ENCODE data around the gene LRFN3.
"Not testable (repeated sequence)": the region's sequence is repeated elsewhere in the genome, so short reads cannot be mapped to it uniquely, and the experiment has no call there.

Gene LRFN3

DNA sequence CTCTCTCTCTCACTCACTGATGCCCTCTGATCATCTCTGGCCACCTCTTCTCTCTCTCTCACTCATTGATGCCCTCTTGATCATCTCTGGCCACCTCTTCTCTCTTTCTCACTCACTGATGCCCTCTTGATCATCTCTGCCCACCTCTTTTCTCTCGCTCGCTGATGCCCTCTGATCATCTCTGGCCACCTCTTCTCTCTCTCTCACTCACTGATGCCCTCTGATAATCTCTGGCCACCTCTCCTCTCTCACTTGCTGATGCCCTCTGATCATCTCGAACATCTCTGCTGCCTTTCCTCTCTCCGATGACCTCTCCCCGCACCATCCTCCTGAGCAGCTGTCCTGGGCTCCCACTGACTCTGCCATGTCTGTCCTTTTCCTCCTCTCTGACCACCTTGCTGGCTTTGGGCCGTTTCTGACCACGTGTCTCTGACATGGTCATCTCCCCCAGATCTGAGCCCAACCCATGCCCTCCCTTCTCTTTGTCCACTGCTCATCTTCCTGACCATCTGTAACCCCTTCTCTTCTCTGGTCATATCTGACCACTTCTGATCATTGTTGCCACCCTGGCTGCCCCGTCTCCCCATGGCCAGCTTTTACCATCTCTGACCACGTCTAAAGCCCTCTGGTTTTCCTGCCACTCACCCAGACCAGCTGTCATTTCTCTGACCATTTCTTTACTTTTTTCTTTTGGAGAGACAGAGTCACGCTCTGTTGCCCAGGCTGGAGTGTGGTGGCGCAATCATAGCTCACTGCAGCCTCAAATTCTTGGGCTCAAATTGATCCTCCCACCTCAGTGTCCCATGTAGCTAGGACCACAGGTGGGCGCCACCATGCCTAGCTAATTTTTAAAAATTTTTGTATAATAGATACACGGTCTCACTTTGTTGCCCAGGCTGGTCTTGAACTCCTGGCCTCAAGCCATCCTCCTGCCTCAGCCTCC is 2.4 kb downstream of the LRFN3 start:
- no peak for FAIRE-seq
- no peak for DNase-seq (ENCODE audit: insufficient read length, low spot score)

DNA sequence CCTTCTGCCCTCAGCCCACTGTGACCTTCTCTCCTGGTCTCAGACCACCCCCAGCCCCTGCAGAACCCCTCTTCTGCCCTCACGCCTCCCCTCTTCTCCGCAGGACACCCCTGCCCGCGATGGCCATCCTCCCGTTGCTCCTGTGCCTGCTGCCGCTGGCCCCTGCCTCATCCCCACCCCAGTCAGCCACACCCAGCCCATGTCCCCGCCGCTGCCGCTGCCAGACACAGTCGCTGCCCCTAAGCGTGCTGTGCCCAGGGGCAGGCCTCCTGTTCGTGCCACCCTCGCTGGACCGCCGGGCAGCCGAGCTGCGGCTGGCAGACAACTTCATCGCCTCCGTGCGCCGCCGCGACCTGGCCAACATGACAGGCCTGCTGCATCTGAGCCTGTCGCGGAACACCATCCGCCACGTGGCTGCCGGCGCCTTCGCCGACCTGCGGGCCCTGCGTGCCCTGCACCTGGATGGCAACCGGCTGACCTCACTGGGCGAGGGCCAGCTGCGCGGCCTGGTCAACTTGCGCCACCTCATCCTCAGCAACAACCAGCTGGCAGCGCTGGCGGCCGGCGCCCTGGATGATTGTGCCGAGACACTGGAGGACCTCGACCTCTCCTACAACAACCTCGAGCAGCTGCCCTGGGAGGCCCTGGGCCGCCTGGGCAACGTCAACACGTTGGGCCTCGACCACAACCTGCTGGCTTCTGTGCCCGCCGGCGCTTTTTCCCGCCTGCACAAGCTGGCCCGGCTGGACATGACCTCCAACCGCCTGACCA is 3.3 kb downstream of the LRFN3 start:
- no peak for FAIRE-seq

DNA sequence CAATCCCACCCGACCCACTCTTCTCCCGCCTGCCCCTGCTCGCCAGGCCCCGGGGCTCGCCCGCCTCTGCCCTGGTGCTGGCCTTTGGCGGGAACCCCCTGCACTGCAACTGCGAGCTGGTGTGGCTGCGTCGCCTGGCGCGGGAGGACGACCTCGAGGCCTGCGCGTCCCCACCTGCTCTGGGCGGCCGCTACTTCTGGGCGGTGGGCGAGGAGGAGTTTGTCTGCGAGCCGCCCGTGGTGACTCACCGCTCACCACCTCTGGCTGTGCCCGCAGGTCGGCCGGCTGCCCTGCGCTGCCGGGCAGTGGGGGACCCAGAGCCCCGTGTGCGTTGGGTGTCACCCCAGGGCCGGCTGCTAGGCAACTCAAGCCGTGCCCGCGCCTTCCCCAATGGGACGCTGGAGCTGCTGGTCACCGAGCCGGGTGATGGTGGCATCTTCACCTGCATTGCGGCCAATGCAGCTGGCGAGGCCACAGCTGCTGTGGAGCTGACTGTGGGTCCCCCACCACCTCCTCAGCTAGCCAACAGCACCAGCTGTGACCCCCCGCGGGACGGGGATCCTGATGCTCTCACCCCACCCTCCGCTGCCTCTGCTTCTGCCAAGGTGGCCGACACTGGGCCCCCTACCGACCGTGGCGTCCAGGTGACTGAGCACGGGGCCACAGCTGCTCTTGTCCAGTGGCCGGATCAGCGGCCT is 4.1 kb downstream of the LRFN3 start:
- FAIRE-seq: no peak

More for the DNA sequence above, 3.3 kb downstream of the LRFN3 start:
- DNase-seq (ENCODE audit: insufficient read length, low spot score): no peak

DNA sequence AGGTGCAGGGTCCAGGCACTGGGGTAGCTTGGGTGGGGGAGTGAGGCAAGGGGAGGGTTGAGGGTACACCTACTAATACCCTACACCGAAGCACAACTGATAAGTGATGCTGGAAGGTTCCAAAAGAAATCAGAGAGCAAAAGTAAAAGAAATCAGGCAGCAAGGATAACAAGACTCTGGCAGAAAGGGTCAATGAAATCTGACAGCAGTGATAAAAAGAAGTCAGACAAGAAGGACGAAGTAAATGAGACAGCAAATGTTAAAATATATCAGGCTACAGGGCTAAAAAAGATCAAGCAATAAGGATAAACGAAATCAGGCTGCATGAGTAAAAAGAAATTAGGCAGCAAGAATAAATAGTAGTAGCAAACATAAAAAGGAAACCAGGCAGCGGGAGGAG is 4.7 kb downstream of the LRFN3 start:
- no peak for DNase-seq (ENCODE audit: insufficient read length, low spot score)
- no peak for FAIRE-seq

More for the DNA sequence above, 4.1 kb downstream of the LRFN3 start:
- DNase-seq (ENCODE audit: insufficient read length, low spot score): no peak

DNA sequence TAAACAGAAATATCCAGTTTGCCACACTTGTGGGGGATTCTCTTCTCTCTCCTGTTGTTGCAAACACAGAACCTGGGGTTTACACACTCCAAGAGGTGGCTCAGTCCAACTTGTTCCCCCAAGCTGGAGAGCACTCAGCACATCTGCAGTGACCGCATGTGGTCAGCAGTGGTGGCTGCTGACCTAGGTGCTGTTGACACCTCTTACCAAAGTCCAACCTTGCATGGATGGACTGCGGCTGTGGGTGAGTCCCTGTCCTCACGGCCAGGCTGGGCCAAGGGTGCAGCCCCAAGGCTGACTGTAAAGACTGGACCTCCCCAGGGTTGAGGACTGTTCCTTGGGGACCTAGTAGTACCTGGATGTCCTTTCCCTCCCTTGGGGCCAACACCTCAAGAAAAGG is 6.1 kb downstream of the LRFN3 start:
- DNase-seq (ENCODE audit: insufficient read length, low spot score): no peak
- FAIRE-seq: no peak

DNA sequence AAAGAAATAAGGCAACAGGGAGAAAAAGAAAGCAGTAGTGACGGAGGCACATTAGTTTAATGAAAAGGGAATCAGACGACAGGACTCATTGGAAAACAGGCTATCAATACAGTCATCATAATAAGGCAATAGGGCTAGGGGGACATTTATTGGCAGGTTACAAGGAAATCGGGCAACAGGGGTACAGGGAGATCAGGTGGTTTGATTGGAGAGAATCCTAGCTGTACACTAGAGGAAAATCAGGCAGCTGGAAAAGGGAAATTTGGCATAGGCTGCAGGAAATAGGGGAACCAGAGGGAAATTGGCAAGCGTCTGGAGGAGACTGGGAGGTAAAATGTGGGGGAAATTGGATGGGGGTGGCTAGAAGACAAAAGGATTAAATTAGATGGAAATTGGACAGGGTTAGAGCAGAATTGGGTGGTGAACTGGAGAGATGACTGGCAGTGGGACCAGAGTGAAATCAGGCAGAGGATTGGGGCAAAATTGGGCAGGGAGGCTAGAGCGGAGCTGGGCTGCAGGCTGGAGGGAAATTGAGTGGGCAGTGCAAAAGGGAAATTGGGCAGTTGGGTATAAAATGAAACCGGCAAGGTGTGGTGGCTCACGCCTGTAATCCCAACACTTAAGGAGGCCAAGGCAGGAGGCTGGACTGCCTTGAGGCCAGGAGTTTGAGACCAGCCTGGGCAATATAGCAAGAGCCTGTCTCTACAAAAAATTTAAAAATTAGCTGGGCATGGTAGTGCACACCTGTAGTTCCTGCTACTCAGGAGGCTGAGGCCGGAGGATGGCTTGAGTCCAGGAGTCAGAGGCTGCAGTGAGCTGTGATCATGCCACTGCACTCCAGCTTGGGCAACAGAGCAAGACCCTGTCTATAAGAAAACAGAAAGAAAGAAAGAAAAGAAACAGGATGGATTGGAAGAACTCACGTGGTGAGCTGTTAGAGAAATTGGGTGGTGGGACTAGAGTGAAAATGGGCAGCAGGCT is 7.4 kb downstream of the LRFN3 start:
- DNase-seq (ENCODE audit: insufficient read length, low spot score) (no peak), FAIRE-seq (no peak)

DNA sequence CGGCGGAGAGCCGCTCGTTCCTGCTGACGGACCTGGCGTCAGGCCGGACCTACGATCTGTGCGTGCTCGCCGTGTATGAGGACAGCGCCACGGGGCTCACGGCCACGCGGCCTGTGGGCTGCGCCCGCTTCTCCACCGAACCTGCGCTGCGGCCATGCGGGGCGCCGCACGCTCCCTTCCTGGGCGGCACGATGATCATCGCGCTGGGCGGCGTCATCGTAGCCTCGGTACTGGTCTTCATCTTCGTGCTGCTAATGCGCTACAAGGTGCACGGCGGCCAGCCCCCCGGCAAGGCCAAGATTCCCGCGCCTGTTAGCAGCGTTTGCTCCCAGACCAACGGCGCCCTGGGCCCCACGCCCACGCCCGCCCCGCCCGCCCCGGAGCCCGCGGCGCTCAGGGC is 8.4 kb downstream of the LRFN3 start:
- DNase-seq (ENCODE audit: insufficient read length, low spot score): no peak
- no peak for FAIRE-seq

DNA sequence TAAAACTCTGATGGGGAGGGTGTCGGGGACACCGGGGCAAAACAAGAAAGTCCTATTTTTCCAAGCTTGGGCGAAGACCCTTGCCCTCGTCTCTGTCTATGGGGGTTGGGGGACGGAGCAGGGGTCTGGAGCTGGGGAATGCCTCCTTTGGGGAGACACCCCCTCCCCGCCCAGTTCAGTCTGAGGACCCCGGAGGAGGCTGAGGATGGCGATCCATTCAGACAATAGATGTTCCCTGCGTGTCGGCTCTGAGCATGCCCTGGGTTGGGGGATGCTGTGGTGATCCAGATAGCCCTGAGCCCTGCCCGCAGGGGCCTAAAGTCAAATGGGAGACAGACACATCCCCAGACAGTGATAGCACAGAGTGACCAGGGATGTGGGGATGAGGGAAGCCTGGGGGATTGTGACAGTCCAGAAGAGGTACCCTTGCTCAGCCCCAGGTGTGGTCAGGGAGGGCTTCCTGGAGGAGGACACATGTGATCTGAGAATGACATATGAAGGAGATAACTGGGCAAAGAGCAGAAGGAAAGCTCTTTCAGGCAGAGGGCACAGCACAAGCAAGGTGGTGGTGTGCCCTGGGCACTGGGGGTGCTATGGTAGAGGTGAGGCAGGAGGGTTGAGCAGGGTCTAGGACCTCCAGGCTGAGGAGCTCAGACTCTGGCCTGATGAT is 9.1 kb downstream of the LRFN3 start:
- no peak for FAIRE-seq
- DNase-seq (ENCODE audit: insufficient read length, low spot score): no peak

DNA sequence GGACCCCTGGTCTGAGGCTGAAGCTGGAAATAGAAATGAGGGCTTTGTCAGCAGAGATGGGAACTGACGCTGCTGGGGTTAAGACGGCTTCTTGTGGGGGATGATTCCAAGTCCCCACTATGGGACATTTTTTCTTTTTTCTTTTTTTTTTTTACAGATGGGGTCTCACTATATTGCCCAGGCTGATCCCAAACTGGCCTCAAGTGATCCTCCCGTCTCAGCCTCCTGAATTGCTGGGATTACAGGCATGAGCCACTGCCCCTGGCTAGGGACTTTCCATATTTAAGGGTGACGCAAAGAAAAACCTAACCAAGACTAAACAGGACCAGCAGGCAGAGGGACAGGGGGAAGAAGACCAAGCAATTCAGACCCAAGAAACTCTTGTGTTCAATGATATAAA is 10.0 kb downstream of the LRFN3 start:
- no peak for FAIRE-seq
- no peak for DNase-seq (ENCODE audit: insufficient read length, low spot score)

DNA sequence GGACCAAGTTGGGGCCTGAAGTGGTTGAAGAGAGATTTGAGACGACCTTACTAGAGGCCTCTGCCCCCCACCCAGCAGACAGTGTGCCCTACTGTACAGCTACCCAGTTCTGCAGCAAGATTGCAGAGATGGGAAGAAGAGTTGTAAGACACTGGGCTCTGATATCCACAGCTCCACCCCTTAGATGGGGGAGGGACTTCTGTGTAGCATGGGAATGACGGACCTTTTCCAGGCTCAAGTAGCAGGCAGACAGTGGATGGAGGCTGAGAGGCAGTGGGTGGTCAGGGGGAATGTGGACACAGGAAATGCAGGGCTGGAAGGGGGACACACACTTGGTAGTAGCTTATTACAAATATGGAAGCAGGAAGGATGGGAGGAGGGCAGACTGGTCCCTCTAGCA is 13.0 kb downstream of the LRFN3 start:
- DNase-seq (ENCODE audit: insufficient read length, low spot score) (no peak), FAIRE-seq (no peak)

DNA sequence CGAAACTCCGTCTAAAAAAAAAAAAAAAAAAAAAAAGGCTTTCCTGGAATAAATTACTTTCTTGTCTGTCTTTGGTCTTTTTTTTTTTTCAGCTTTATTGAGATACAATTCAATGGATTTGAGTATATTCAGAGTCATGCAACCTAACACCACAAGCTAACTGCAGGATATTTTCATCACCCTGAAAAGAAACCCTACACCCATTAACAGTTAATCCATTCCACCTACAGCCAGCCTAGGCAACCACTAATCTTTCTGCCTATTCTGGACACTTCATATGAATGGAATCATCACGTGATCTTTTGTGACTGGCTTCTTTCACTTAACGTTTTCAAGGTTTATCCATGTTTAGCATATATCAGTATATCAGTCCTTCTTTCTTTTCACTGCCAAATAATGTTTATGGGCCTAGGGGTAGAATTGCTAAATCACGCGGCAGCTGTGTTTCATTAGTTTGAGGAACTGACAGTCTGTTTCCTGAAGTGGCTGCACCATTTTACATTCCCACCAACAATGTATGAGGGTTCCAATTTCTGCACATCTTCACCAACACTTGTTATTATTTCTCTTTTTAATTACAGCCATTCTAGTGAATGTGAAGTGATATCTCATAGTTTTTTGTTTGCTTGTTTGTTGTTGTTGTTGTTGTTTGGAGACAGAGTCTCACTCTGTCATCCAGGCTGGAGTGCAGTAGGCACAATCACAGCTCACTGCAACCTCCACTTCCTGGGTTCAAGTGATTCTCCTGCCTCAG is 19.9 kb downstream of the LRFN3 start:
- FAIRE-seq (no peak), DNase-seq (ENCODE audit: insufficient read length, low spot score) (no peak)

DNA sequence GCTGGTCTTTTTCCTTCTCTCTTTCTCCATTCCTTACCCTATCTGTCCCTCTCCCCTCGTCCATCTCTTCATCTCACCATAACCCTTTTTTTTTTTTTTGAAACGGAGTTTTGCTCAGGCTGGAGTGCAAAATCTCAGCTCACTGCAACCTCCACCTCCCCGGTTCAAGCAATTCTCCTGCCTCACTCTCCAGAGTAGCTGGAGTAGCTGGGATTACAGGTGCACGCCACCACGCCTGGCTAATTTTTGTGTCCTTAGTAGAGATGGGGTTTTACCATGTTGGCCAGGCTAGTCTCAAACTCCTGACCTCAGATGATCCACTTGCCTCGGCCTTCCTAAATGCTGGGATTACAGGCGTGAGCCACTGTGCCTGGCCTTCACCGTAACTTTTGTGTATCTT is 21.2 kb downstream of the LRFN3 start:
- not testable (repeated sequence) for FAIRE-seq; DNase-seq (ENCODE audit: insufficient read length, low spot score)

DNA sequence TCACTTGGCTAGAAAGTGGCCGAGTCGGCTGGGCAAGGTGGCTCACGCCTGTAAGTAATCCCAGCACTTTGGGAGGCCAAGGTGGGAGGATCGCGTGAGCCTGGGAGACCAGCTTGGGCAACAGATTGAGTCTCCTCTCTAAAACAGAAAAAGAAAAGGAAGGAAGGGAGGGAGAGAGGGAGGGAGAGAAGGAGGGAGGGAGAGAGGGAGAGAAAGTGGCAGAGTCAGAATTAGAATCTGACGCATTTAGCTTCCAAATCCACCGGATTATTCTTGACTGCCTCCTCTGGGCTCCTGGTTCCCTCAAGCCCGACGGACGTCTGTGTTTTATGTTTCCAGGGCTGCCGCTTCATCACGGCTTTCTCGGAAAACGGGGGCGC is 22.5 kb downstream of the LRFN3 start:
- DNase-seq (ENCODE audit: insufficient read length, low spot score) (no peak), FAIRE-seq (no peak)

DNA sequence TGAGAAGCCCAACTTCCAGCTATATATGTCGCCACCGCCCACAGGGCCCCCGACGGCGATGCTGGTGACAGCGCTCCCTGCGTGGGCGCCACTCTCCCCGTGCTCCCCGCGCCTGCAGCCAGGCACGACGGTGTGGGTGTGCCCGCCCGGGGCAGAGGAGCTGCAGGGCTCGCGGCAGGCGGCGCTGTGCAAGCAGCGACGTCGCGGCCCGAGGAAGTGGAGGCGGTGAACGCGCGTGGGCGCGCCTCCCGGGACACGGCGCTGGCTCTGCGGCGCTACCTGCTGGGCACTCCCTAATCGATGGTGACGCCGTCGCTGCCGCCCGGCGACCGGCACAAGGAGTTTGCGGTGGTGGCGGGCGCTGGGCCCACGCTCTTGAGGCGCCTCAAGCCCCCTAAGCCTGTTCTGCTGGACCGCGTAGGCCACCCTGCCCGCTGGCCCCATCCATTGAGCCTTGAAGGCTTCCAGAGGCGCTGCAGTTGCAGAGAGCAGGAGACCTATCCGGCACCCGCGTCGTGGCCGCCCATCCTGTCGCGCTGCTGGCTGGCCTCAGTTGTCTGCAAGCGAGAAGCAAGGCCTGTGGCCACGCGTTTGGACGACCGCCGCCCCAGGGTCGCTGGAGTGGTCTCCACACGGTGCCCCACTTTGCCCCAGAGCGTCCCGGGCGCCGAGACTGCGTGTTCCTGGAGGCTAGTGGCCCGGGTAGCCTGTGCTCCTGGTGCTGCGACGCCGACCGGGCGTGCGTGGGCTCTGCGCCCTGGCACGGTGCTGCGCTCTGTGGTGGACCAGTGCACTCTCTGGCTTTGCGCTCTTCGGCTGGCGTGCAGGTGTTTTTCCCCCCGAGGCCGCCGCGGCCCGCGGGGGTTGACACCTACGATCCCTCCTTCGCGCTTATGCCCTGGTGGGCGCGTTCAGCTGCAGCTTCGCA is 23.1 kb downstream of the LRFN3 start:
- no peak for FAIRE-seq
- no peak for DNase-seq (ENCODE audit: insufficient read length, low spot score)

DNA sequence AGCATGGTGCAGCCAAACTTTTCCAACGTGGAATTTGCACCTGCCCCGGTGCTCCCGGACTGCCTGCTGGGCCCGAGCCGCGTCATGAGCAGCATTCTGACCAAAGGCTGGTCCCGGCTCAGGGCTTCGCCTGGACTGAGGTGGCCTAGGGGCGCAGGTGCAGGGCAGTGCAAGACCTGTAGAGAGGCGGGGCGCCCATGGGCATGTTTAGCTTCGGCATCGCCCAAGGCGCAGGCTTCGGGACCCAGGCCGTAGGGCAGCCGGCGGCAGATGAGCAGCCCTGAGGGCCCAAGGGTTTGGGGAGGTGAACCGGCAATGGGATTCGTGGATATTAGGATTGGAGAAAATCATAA is 23.8 kb downstream of the LRFN3 start:
- FAIRE-seq (no peak), DNase-seq (ENCODE audit: insufficient read length, low spot score) (no peak)

DNA sequence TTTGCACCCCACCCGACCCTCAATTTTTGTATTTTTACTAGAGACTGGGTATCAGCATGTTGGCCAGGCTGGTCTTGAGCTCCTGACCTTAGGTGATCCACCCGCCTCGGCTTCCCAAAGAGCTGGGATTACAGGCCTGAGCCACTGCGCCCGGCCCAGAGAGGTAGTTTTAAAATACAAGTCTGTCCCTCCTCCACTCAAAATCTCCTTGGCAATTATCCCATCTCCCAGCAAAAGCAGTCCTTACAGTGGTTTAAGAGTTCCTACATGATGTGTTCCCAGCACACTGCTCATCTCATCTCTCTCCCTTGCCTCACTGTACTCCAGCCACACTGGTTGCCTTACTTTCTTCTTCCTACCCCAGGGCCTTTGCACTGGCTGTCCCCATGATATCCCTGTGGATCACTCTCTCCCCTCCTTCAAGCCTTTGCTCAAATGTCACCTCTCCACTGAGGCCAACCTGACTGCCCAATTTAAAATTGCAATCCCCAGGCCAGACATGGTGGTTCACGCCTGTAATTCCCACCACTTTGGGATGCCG is 24.3 kb downstream of the LRFN3 start:
- FAIRE-seq (no peak), DNase-seq (ENCODE audit: insufficient read length, low spot score) (no peak)

DNA sequence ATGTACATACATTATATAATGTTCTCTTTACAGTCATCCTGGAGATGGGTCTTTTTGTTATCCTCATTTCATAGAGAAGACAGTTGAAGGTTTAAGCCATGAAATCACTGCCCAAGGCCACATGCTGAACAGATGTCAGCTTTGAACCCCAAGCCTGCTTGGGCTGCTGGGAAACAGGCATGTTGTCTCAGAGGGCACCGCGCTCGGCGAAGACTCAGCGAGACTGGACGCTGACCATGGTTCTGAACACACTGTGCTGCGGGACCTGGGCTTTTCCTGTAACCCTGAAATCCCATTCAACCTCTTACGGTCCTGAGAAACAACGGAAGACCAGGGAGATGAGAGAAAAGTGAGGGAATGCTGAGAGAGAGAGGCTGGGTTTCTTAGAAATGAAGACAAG is 27.3 kb downstream of the LRFN3 start:
- no peak for FAIRE-seq
- DNase-seq (ENCODE audit: insufficient read length, low spot score): no peak

DNA sequence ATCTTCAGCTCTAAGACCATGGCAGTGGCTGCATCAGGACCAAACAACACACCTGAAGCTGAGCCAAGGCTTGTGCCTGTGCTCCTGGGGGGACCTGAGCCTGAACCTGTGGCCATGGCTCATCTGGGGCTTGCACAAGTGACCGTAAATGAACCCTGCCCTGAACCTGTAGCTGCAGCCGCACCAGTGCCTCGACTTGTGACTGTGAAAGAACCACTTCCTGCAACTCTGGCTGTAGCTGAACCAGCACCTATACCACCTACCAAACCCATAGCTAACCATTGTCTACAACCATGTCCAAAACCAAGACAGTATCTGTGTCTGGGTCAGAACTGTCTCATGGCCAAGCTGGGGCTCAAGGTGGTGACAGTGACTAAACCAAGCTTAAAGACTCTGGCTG is 30.6 kb downstream of the LRFN3 start:
- FAIRE-seq (no peak), DNase-seq (ENCODE audit: insufficient read length, low spot score) (no peak)

Measured in GM19239 (cell line).